Stimulated activated CD4-positive, alpha-beta T cell treated with anti-CD3 and anti-CD28 coated beads, Interleukin-4, amount 100 ng/mL, for 24 hours (primary cell): Measurements from ENCODE around the gene MICAL1.
"Not testable (repeated sequence)": the region's sequence is repeated elsewhere in the genome, so short reads cannot be mapped to it uniquely, and the experiment has no call there.

ENCODE experiments used
- DNase-seq: peaks from one replicate; pipeline ENCODE4 v3.0.0-alpha.2; 2020

The MICAL1 gene

GRCh38 chr6:109477184-109477583, 21.6 kb upstream of the MICAL1 start:
- no peak for DNase-seq

- DNase-seq: no peak
These were observed 20.1 kb upstream of the MICAL1 start for GRCh38 chr6:109475625-109476024.

GRCh38 chr6:109474995-109475394, 19.4 kb upstream of the MICAL1 start:
- no peak for DNase-seq

GRCh38 chr6:109473120-109473519, 17.5 kb upstream of the MICAL1 start:
- DNase-seq: no peak

- no peak for DNase-seq
These were observed 16.8 kb upstream of the MICAL1 start for GRCh38 chr6:109472132-109472995.

GRCh38 chr6:109471105-109471810, 15.7 kb upstream of the MICAL1 start:
- no peak for DNase-seq

- no peak for DNase-seq
These were observed 14.1 kb upstream of the MICAL1 start for GRCh38 chr6:109469591-109470189.

- no peak for DNase-seq
These were observed 12.1 kb upstream of the MICAL1 start for GRCh38 chr6:109467696-109468095.

GRCh38 chr6:109466212-109466923, 10.8 kb upstream of the MICAL1 start:
- no peak for DNase-seq

- no peak for DNase-seq
These were observed 10.2 kb upstream of the MICAL1 start for GRCh38 chr6:109465772-109466171.

GRCh38 chr6:109461733-109462526, 6.4 kb upstream of the MICAL1 start:
- no peak for DNase-seq

- DNase-seq: not testable (repeated sequence)
These were observed 5.6 kb upstream of the MICAL1 start for GRCh38 chr6:109461205-109461604.

- DNase-seq: no peak
These were observed 4.7 kb upstream of the MICAL1 start for GRCh38 chr6:109460161-109460829.

GRCh38 chr6:109458774-109459531, 3.4 kb upstream of the MICAL1 start:
- DNase-seq: peak; percentile 64

- DNase-seq: no peak
These were observed 2.0 kb upstream of the MICAL1 start for GRCh38 chr6:109457562-109457996.

GRCh38 chr6:109456710-109457561, 1.4 kb upstream of the MICAL1 start:
- DNase-seq: no peak

GRCh38 chr6:109456111-109456583, 575 bp upstream of the MICAL1 start:
- DNase-seq: no peak

GRCh38 chr6:109454496-109455436, 806 bp downstream of the MICAL1 start:
- peak; percentile 64 for DNase-seq
